Gastroesophageal sphincter (tissue), 4 donors: ENCODE data around the gene ECPAS. TPM values are rescaled to one million over a fixed set of nuclear protein-coding genes. Genes with fewer than 3 reads are reported as not detected.

Experiments
- ATAC-seq: fragments of 150-250 bp; one replicate; pipeline ENCODE4 v1.9.1; 2016; ENCODE audit warnings: mild to moderate bottlenecking, moderate library complexity
- H3K27ac ChIP-seq, 4 donors: fragments of 200-600 bp; sonication (generic) in 3 of 4; 1 replicate in 3 of 4; 2 replicates in 1 of 4; pipeline ENCODE4 v1.5.1; 2016 to 2019
- H3K27me3 ChIP-seq: fragments of 200-600 bp; sonication (generic); one replicate; pipeline ENCODE4 v1.5.1; 2019
- H3K36me3 ChIP-seq, 2 donors: fragments of 200-600 bp; sonication (generic); one replicate each; pipeline ENCODE4 v1.5.1; 2019; ENCODE audit warnings: control low read depth in 1 of 2
- H3K4me1 ChIP-seq, 3 donors: fragments of 200-600 bp; sonication (generic); 1 replicate in 2 of 3; 2 replicates in 1 of 3; pipeline ENCODE4 v1.5.1; 2016 to 2019; ENCODE audit warnings: control low read depth in 2 of 3
- H3K4me3 ChIP-seq, 2 donors: fragments of 200-600 bp; sonication (generic); one replicate each; pipeline ENCODE4 v1.5.1; 2019; ENCODE audit warnings: mild to moderate bottlenecking in 1 of 2, moderate library complexity in 1 of 2
- H3K9me3 ChIP-seq, 3 donors: fragments of 200-600 bp; sonication (generic); one replicate each; pipeline ENCODE4 v1.5.1; 2017 to 2019; ENCODE audit warnings: control low read depth in 2 of 3
- EP300 ChIP-seq: sonication (generic); formaldehyde crosslinking; IDR thresholded peaks from one replicate; pipeline ENCODE4 v1.6.1; 2017; ENCODE audit warnings: antibody characterized with exemption, mild to moderate bottlenecking
- POLR2A ChIP-seq, 2 donors: fragments of 450-650 bp; IDR thresholded peaks; one replicate each; pipeline ENCODE4 v1.6.1; 2017; ENCODE audit warnings: antibody characterized with exemption in 2 of 2, mild to moderate bottlenecking in 2 of 2, moderate library complexity in 1 of 2
- POLR2AphosphoS5 ChIP-seq: sonication (generic); formaldehyde crosslinking; IDR thresholded peaks from one replicate; pipeline ENCODE4 v1.6.1; 2017; ENCODE audit warnings: antibody characterized with exemption
- WGBS, 2 donors: methylation state at CpG; one replicate each; pipeline ENCODE4 v1.1.5; 2018; ENCODE audit warnings: low coverage in 1 of 2; 5-methylcytosine and 5-hydroxymethylcytosine counted together
- total RNA-seq, 4 donors: library from RNA; depleted of rRNA; stranded (reverse); fragments of >200 nt; gene quantifications; one replicate each; pipeline ENCODE4 v1.1.0, GENCODE V29; 2016
- TF ChIP-seq, protein P1 (sequence below), 4 experiments: fragments of 200-600 bp in 2 of 4; fragments of 450-650 bp in 2 of 4; sonication (generic) in 1 of 4; IDR thresholded peaks; one replicate each; pipeline ENCODE4 v1.5.1; 2017 to 2019; ENCODE audit warnings: antibody characterized with exemption in 4 of 4, mild to moderate bottlenecking in 2 of 4, moderate library complexity in 2 of 4

The ECPAS gene
- total RNA-seq, 4 donors from 2014 or later = 75.5 to 114 (median 94.3) TPM

DNA sequence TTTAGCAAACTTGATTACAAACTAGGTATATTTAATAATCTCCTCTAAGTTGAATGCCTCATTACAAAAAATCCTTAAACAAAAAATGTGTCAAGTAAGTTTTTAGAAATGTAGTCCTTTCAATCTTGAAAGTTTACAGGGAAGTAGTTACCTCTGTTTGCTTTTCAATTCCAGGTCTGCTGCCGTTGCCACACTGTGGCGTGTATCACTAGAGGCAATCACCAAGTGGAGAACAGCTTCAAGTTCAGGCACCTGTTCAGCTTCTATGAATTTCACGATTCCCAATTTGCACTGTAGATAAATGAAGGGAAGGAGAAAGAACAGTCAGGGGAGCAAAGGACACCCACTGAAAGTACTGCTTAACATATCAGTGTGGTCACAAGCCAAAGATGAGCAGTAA is 51.1 kb downstream of the ECPAS start:
- 71 to 100% methylated on average over 1 to 3 of the region's 3 CpGs for WGBS, 2 donors
- Histone ChIP-seq H3K9me3 (no peaks in the 10 kb centered on the region), H3K36me3 (peaks cover 8 to 87% of the 10 kb centered on the region in 2 donors), H3K27me3 (no peaks in the 10 kb centered on the region), H3K4me1 (no peaks in the 10 kb centered on the region), H3K27ac (no peak overlapping the region), H3K4me3 (no peak overlapping the region)
- no peak for ATAC-seq
- TF ChIP-seq, protein P1, sequence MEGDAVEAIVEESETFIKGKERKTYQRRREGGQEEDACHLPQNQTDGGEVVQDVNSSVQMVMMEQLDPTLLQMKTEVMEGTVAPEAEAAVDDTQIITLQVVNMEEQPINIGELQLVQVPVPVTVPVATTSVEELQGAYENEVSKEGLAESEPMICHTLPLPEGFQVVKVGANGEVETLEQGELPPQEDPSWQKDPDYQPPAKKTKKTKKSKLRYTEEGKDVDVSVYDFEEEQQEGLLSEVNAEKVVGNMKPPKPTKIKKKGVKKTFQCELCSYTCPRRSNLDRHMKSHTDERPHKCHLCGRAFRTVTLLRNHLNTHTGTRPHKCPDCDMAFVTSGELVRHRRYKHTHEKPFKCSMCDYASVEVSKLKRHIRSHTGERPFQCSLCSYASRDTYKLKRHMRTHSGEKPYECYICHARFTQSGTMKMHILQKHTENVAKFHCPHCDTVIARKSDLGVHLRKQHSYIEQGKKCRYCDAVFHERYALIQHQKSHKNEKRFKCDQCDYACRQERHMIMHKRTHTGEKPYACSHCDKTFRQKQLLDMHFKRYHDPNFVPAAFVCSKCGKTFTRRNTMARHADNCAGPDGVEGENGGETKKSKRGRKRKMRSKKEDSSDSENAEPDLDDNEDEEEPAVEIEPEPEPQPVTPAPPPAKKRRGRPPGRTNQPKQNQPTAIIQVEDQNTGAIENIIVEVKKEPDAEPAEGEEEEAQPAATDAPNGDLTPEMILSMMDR (IDR thresholded peaks at IDR 0.05) = no peak
- TF ChIP-seq EP300 = no peak
- TF ChIP-seq POLR2A (IDR thresholded peaks at IDR 0.05) = no peak
- TF ChIP-seq POLR2AphosphoS5 = no peak

DNA sequence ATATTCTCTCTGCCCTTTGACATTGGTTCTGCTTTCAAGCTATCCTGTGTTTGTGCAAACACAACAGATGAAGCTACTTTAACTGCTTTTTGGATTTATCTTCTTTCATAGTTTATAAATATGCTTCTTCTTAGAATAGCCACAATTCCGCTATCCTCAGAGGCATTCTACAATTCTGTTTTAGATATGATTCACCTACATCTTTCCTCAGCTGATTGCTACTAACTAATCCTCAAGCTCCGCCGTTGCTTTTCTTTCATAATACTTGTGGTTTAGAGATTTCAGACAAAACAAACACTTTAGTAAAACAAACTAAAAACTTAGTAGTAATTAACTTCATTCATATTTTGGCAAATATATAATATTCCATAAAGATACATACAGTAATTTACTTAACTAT is 52.5 kb downstream of the ECPAS start:
- no peak for ATAC-seq
- TF ChIP-seq EP300 (no peak), POLR2AphosphoS5 (no peak), POLR2A (IDR thresholded peaks at IDR 0.05) (no peak)
- TF ChIP-seq, protein P1 (IDR thresholded peaks at IDR 0.05) = no peak
- Histone ChIP-seq H3K27ac (no peak overlapping the region), H3K36me3 (peaks cover 8 to 89% of the 10 kb centered on the region in 2 donors), H3K4me3 (no peak overlapping the region), H3K27me3 (no peaks in the 10 kb centered on the region), H3K4me1 (no peaks in the 10 kb centered on the region), H3K9me3 (no peaks in the 10 kb centered on the region)
- 91 to 94% methylated on average over 3 of the region's 3 CpGs for WGBS, 2 donors

DNA sequence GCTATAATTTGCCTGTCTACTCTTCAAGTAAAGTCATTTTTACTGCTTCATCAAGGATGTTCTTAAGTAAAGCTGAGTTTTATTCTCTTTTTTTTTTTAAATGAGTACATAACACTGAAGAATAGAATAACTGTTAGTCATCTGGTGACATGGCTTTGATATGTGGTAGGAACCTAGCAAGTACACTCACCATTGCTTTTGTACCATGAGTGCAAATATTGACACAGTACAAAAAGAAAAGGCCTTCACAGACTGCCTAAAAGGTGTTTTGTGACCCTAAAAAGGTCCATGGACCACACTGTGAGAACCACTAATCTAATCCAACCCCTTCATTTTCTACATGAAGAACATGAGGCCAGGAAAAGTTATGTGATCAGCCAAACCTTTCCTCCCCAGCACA is 55.0 kb downstream of the ECPAS start:
- H3K27ac ChIP-seq = no peak overlapping the region
- no peaks in the 10 kb centered on the region for H3K4me1 ChIP-seq
- no peak for ATAC-seq
- H3K9me3 ChIP-seq = no peaks in the 10 kb centered on the region
- no peak for TF ChIP-seq POLR2A (IDR thresholded peaks at IDR 0.05)
- no peak for TF ChIP-seq POLR2AphosphoS5
- no peak for TF ChIP-seq EP300
- TF ChIP-seq, protein P1 (IDR thresholded peaks at IDR 0.05) = no peak
- peaks cover 8 to 90% of the 10 kb centered on the region in 2 donors for H3K36me3 ChIP-seq
- no peak overlapping the region for H3K4me3 ChIP-seq
- H3K27me3 ChIP-seq = no peaks in the 10 kb centered on the region

DNA sequence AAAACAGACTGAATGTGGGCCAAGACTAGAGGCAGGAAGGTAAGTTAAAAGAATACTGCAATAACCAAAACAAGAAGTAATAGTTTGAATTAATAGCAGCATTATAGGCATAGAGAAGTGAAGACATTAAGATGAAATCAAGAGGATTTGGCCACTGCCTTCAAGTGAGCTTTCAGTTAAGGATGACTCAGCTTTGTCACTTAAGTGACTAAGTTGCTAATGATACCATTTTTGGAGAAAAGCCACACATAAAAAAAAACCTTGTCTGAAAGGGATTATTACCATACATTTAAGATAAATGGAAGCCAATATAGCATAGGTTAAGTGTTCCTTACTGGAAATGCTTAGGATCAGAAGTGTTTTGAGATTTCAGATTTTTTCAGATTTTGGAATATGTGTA is 57.0 kb downstream of the ECPAS start:
- H3K27me3 ChIP-seq = no peaks in the 10 kb centered on the region
- TF ChIP-seq POLR2A (IDR thresholded peaks at IDR 0.05) (no peak), EP300 (no peak), POLR2AphosphoS5 (no peak)
- TF ChIP-seq, protein P1 (IDR thresholded peaks at IDR 0.05) = no peak
- no peaks in the 10 kb centered on the region for H3K4me1 ChIP-seq
- no peak overlapping the region for H3K27ac ChIP-seq
- no peak overlapping the region for H3K4me3 ChIP-seq
- H3K9me3 ChIP-seq = no peaks in the 10 kb centered on the region
- peaks cover 9 to 89% of the 10 kb centered on the region in 2 donors for H3K36me3 ChIP-seq
- no peak for ATAC-seq

DNA sequence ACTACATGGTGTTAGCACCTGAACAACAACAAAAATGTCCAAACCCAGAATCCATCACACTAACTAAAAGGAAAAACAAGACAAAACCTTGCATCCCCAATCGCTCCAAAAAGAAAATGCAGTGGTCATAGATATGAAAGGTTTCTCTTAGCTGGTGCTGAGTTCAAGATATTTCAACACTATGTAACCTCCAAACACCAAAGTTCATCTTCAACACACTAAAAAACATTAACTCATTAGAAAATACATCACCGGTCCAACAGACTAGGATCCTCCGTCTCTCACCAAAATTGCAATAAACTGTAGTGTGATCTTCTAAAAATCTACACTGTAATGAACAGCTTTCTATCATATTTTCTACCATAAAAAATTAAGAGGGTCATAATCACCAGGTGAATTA is 60.8 kb downstream of the ECPAS start:
- no peaks in the 10 kb centered on the region for H3K27me3 ChIP-seq
- no peak for ATAC-seq
- H3K9me3 ChIP-seq = no peaks in the 10 kb centered on the region
- peaks cover 10 to 92% of the 10 kb centered on the region in 2 donors for H3K36me3 ChIP-seq
- H3K4me1 ChIP-seq = no peaks in the 10 kb centered on the region
- TF ChIP-seq POLR2AphosphoS5 (no peak), EP300 (no peak)
- TF ChIP-seq, protein P1 (IDR thresholded peaks at IDR 0.05) = no peak
- 93 to 95% methylated on average over 3 of the region's 3 CpGs for WGBS, 2 donors
- H3K27ac ChIP-seq = no peak overlapping the region
- no peak overlapping the region for H3K4me3 ChIP-seq
